DMS53 treated with DMSO at 0.1 percent for 48 hours (cell line): ENCODE measurements around the gene OSBPL2.

Experiments used
- DNase-seq: peaks from one replicate; lab custom pipeline; 2025; ENCODE audit not compliant: unreplicated experiment; lab: John Stamatoyannopoulos, UW

OSBPL2 gene

GRCh38 chr20:62253398-62253797 is 15.1 kb downstream of the OSBPL2 start:
- DNase-seq: no peak

GRCh38 chr20:62254021-62254724 is 15.9 kb downstream of the OSBPL2 start:
- DNase-seq: no peak

DNA sequence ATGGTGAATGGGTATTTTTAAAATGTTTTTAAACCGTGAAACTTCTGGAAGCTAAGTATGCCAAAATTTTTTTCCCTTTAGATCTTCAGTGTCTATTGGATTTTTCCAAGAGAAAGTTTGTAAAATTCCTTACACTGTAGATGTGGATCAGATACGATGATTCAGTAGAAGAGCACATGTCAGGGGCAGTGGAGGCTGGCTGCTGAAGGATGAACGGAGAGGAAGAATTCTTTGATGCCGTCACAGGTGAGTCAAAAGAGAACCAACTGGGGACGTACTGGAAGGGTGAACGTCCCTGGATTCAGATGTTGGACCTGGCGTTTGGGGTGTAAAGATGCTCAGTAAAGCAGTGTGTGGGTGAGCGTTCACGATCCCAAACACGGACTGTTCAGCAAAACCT is 17.7 kb downstream of the OSBPL2 start:
- DNase-seq: no peak

GRCh38 chr20:62258499-62259293 is 20.4 kb downstream of the OSBPL2 start:
- no peak for DNase-seq

- DNase-seq: no peak
These were observed 20.9 kb downstream of the OSBPL2 start for GRCh38 chr20:62259294-62259565.

DNA sequence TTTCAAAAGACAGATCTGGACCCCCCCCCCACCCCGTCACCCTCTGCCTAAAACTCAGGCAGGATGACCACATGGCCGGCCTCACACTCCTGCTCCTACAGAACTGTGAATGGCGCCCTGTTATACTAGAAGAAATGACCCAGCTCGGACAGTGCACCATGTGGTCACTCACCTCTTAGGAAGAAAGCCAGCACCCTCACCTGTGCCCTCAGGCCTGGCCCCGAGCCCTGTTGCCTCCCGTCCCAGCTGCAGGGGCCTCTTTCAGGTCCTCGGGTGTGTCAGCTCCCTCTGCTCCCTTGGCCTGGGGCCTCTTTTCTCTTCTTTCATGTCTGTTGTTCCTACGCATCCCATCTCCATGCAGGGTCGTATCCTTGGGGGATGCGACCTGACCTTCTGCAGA is 23.7 kb downstream of the OSBPL2 start:
- DNase-seq: no peak

DNA sequence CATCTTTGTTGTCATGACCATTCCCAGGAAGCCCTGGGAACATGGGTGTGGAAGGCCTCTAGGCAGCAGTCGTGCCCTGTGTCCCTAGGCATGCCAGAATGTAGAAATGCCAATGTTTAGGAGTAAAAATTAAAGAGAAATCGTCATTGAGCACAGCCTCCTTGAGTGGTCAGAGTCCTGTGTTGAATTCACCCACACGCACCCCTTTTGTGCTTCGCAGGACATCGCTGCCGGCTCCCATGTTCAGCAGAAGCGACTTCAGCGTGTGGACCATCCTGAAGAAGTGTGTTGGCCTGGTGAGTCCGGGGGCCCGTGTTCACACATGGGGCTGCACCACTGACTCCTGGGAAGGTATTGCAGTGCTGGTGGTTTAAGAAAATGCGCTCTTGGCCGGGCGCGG is 25.1 kb downstream of the OSBPL2 start:
- DNase-seq: no peak

DNA sequence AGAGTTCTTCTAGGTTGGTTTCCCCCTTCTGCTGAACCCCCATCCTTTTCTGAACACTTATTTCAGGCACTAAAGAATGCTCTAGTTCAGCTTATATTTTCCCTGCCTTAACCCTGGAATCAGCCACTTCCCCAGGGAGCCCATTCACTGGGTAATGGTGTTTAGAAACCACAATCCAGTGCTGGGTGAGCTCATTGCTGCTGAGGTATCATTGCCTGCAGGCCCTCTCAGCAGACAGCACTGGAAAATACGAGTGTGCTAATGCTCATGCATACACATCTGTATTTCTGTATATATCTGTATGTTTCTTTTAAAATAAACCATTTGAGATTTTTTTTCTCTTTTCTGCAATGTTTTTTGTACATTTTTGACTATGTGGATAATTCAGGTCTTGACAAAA is 27.0 kb downstream of the OSBPL2 start:
- no peak for DNase-seq

- DNase-seq: no peak
These were observed 28.0 kb downstream of the OSBPL2 start for GRCh38 chr20:62266340-62266739.

DNA sequence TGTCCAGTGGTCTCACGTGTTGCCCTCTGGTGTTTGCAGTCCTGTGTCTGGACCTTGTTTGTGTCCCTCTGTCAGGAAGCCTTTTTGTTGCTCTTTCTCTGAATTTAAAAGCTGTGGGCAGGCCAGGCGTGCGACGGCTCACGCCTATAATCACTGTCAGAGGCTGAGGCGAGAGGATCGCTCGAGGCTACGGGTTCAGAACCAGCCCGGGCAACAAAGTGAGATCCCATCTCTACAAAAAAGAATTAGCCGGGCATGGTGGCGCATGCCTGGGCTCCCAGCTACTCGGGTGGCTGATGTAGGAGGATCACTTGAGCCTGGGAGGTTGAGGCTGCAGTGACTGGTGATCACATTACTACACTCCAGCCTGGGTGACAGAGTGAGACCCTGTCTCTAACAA is 28.5 kb downstream of the OSBPL2 start:
- DNase-seq: no peak

DNA sequence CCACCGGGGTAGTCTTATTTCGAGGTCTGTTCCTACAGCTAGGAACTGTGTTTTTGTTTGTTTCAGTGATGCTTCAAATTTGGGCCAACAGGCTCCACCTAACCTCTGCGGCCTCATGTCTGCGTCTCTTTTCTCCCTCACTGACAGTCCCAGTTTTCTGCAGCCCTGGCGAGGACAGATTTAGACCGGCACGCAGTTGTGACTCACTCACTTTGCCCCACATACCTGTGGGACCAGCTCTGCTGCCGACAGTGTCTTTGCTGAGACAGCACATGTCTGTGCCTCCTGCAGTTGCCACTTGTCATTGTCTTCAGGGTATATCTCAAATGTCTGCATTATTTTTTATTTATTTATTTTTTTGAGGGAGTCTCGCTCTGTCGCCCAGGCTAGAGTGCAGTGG is 29.2 kb downstream of the OSBPL2 start:
- no peak for DNase-seq

DNA sequence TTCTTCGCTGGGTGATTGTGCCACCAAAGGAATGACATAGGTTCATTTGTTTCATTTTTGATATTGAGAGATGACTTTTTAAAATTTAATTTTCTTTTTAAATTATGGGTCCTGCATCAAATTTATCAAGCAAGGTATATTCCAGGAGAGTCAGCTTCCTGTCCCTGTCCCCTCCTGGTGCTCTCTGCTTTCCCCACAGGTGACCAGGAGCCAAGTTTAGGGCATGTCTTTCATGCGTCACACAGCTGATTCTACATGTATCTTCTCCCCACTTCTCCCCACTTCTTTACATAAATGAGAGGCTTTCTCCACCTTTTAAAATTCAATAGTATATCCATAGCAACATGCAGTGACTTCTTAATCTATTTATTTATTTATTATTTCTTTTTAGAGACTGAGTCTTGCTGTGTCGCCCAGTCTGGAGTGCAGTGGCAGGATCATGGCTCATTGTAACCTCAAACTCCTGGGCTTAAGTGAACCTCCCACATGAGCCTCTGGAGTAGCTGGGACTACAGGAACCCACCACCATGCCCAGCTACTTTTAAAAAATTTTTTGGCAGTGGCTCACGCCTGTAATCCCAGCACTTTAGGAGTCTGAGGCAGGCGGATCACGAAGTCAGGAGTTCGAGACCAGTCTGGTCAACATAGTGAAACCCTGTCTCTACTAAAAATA is 30.0 kb downstream of the OSBPL2 start:
- DNase-seq: no peak

GRCh38 chr20:62269378-62269777 is 31.1 kb downstream of the OSBPL2 start:
- DNase-seq: no peak

- DNase-seq: no peak
These were observed 31.6 kb downstream of the OSBPL2 start for GRCh38 chr20:62269871-62270270.

GRCh38 chr20:62272200-62272599 is 33.9 kb downstream of the OSBPL2 start:
- no peak for DNase-seq

DNA sequence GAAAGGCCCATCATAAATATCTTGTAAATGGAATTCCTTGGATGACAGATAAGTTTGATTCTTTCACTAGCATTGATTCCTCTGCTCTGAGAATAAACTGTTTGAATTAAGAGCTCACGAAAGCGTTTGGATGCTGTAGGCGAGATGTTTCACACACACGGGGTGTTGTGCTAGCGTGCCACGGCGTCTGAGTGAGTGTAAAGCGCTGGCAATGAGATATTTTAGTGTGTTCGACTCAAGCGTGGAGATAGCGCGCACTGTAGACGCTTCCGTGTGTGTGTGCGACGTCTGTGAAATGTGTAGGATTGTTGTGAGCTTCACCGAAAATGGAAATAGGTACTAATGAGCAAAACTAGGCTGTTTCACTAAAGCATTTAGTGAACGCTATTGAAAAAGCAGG is 35.1 kb downstream of the OSBPL2 start:
- no peak for DNase-seq

GRCh38 chr20:62274332-62274950 is 36.1 kb downstream of the OSBPL2 start:
- DNase-seq: no peak

- no peak for DNase-seq
These were observed 36.9 kb downstream of the OSBPL2 start for GRCh38 chr20:62275219-62275618.

DNA sequence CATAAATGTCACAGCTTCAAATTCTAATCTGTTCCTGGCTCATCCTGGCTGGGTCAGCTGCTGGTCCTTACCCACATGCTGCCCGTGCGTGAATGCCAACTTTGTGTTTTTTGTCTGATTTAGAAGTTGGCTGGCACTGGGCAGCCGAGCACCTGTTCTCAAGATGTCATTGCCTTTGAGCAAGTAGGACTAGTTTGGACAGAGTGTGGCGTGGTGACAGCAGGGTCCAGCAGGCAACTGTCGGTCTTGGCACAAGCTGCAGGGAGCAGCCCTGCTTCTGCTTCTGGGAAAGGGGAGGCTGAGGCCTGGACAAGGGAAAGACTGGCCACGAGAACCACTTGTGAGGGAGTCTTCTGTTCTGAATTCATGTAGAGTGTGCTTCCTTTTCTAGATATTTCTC is 38.1 kb downstream of the OSBPL2 start:
- no peak for DNase-seq

- DNase-seq: no peak
These were observed 38.9 kb downstream of the OSBPL2 start for GRCh38 chr20:62277253-62277652.

GRCh38 chr20:62280303-62280702 is 42.0 kb downstream of the OSBPL2 start:
- no peak for DNase-seq
